ENCODE results near the gene TTYH3.

Gene TTYH3

GRCh38 chr7:2616387-2617324, 15.1 kb upstream of the TTYH3 start:
- FAIRE-seq, result no peak
- no peak for DNase-seq (ENCODE audit: low spot score)

GRCh38 chr7:2617325-2617905, 14.4 kb upstream of the TTYH3 start:
- FAIRE-seq, result no peak
- no peak for DNase-seq (ENCODE audit: low spot score)

GRCh38 chr7:2619116-2619515, 12.7 kb upstream of the TTYH3 start:
- DNase-seq (ENCODE audit: low spot score) (no peak), FAIRE-seq (no peak)

- no peak for FAIRE-seq
- no peak for DNase-seq (ENCODE audit: low spot score)
Measured at GRCh38 chr7:2621061-2621828, 10.5 kb upstream of the TTYH3 start.

GRCh38 chr7:2621948-2622640, 9.7 kb upstream of the TTYH3 start:
- FAIRE-seq, result no peak

GRCh38 chr7:2622869-2623697, 8.7 kb upstream of the TTYH3 start:
- no peak for DNase-seq (ENCODE audit: low spot score)
- FAIRE-seq, result no peak

More at GRCh38 chr7:2621948-2622640, 9.7 kb upstream of the TTYH3 start:
- no peak for DNase-seq (ENCODE audit: low spot score)

GRCh38 chr7:2623698-2624014, 8.1 kb upstream of the TTYH3 start:
- no peak for DNase-seq (ENCODE audit: low spot score)
- FAIRE-seq, result no peak

- DNase-seq (ENCODE audit: low spot score) (no peak), FAIRE-seq (no peak)
Measured at GRCh38 chr7:2624293-2624886, 7.4 kb upstream of the TTYH3 start.

GRCh38 chr7:2626498-2627117, 5.2 kb upstream of the TTYH3 start:
- no peak for DNase-seq (ENCODE audit: low spot score)
- FAIRE-seq, result no peak

GRCh38 chr7:2627258-2628129, 4.3 kb upstream of the TTYH3 start:
- FAIRE-seq, result no peak

GRCh38 chr7:2628130-2628482, 3.7 kb upstream of the TTYH3 start:
- no peak for FAIRE-seq
- DNase-seq (ENCODE audit: low spot score), result no peak

More at GRCh38 chr7:2627258-2628129, 4.3 kb upstream of the TTYH3 start:
- no peak for DNase-seq (ENCODE audit: low spot score)

- no peak for DNase-seq (ENCODE audit: low spot score)
- FAIRE-seq, result no peak
Measured at GRCh38 chr7:2628891-2629290, 2.9 kb upstream of the TTYH3 start.

GRCh38 chr7:2629746-2630681, 1.8 kb upstream of the TTYH3 start:
- peak; percentile 77 for DNase-seq (ENCODE audit: low spot score)
- FAIRE-seq, result peak; percentile 87

GRCh38 chr7:2632733-2633537, 1.1 kb downstream of the TTYH3 start:
- peak; percentile 78 for DNase-seq (ENCODE audit: low spot score)
- peak; percentile 78 for FAIRE-seq

- DNase-seq (ENCODE audit: low spot score), result peak; percentile 91
- FAIRE-seq, result peak; percentile 92
Measured at GRCh38 chr7:2633538-2634266, 1.9 kb downstream of the TTYH3 start.
